Rectal smooth muscle tissue (tissue), 1 donor: ENCODE data around the gene MRPL10.

ENCODE experiments used
- H3K27ac ChIP-seq: one replicate; pipeline ENCODE4 v1.7.0; 2013; ENCODE audit warnings: low read depth, low read length, inconsistent platforms
- H3K27me3 ChIP-seq: one replicate; pipeline ENCODE4 v1.7.0; 2013; ENCODE audit warnings: low read length; ENCODE audit not compliant: control insufficient read depth, insufficient read depth
- H3K36me3 ChIP-seq: one replicate; pipeline ENCODE4 v1.7.0; 2013; ENCODE audit warnings: low read length; ENCODE audit not compliant: control insufficient read depth, insufficient read depth
- H3K4me1 ChIP-seq: one replicate; pipeline ENCODE4 v1.7.0; 2013; ENCODE audit warnings: low read length; ENCODE audit not compliant: control insufficient read depth, insufficient read depth
- H3K4me3 ChIP-seq: one replicate; pipeline ENCODE4 v1.7.0; 2013; ENCODE audit warnings: low read length
- H3K9ac ChIP-seq: one replicate; pipeline ENCODE4 v1.7.0; 2013; ENCODE audit warnings: low read length

Gene MRPL10

GRCh38 chr17:47870056-47870455 is 38.7 kb upstream of the MRPL10 start:
- H3K9ac ChIP-seq, result no peak overlapping the region
- H3K4me3 ChIP-seq, result no peak overlapping the region
- no peak overlapping the region for H3K27ac ChIP-seq
- H3K36me3 ChIP-seq, result no peaks in the 10 kb centered on the region
- H3K27me3 ChIP-seq, result peaks cover 12% of the 10 kb centered on the region
- no peaks in the 10 kb centered on the region for H3K4me1 ChIP-seq

- no peaks in the 10 kb centered on the region for H3K36me3 ChIP-seq
- no peak overlapping the region for H3K27ac ChIP-seq
- H3K4me1 ChIP-seq, result no peaks in the 10 kb centered on the region
- no peak overlapping the region for H3K9ac ChIP-seq
- no peak overlapping the region for H3K4me3 ChIP-seq
- H3K27me3 ChIP-seq, result peaks cover 13% of the 10 kb centered on the region
Measured at GRCh38 chr17:47869114-47869513, 37.8 kb upstream of the MRPL10 start.

GRCh38 chr17:47867813-47868533 is 36.6 kb upstream of the MRPL10 start:
- H3K4me3 ChIP-seq, result no peak overlapping the region
- H3K27ac ChIP-seq, result no peak overlapping the region
- no peaks in the 10 kb centered on the region for H3K4me1 ChIP-seq
- H3K36me3 ChIP-seq, result no peaks in the 10 kb centered on the region
- H3K9ac ChIP-seq, result no peak overlapping the region
- peaks cover 11% of the 10 kb centered on the region for H3K27me3 ChIP-seq

- peaks cover 11% of the 10 kb centered on the region for H3K27me3 ChIP-seq
- no peaks in the 10 kb centered on the region for H3K4me1 ChIP-seq
- no peak overlapping the region for H3K9ac ChIP-seq
- H3K4me3 ChIP-seq, result no peak overlapping the region
- no peaks in the 10 kb centered on the region for H3K36me3 ChIP-seq
- no peak overlapping the region for H3K27ac ChIP-seq
Measured at GRCh38 chr17:47866941-47867340, 35.6 kb upstream of the MRPL10 start.

- no peaks in the 10 kb centered on the region for H3K4me1 ChIP-seq
- H3K27ac ChIP-seq, result no peak overlapping the region
- peaks cover 7% of the 10 kb centered on the region for H3K27me3 ChIP-seq
- H3K9ac ChIP-seq, result no peak overlapping the region
- H3K36me3 ChIP-seq, result no peaks in the 10 kb centered on the region
- H3K4me3 ChIP-seq, result no peak overlapping the region
Measured at GRCh38 chr17:47864791-47865216, 33.5 kb upstream of the MRPL10 start.

- Histone ChIP-seq H3K9ac (no peak overlapping the region), H3K27me3 (peaks cover 7% of the 10 kb centered on the region), H3K36me3 (no peaks in the 10 kb centered on the region), H3K4me1 (no peaks in the 10 kb centered on the region), H3K27ac (no peak overlapping the region), H3K4me3 (no peak overlapping the region)
Measured at GRCh38 chr17:47862621-47863440, 31.5 kb upstream of the MRPL10 start.

- Histone ChIP-seq H3K9ac (no peak overlapping the region), H3K27ac (no peak overlapping the region), H3K36me3 (no peaks in the 10 kb centered on the region), H3K4me3 (no peak overlapping the region), H3K27me3 (peaks cover 9% of the 10 kb centered on the region), H3K4me1 (no peaks in the 10 kb centered on the region)
Measured at GRCh38 chr17:47860386-47860785, 29.0 kb upstream of the MRPL10 start.

GRCh38 chr17:47857551-47858455 is 26.5 kb upstream of the MRPL10 start:
- Histone ChIP-seq H3K27me3 (peaks cover 20% of the 10 kb centered on the region), H3K36me3 (no peaks in the 10 kb centered on the region), H3K27ac (no peak overlapping the region), H3K9ac (no peak overlapping the region), H3K4me1 (no peaks in the 10 kb centered on the region), H3K4me3 (no peak overlapping the region)

- Histone ChIP-seq H3K9ac (no peak overlapping the region), H3K27me3 (peaks cover 28% of the 10 kb centered on the region), H3K36me3 (no peaks in the 10 kb centered on the region), H3K4me1 (no peaks in the 10 kb centered on the region), H3K4me3 (no peak overlapping the region), H3K27ac (no peak overlapping the region)
Measured at GRCh38 chr17:47856830-47857229, 25.5 kb upstream of the MRPL10 start.

GRCh38 chr17:47855737-47856136 is 24.4 kb upstream of the MRPL10 start:
- no peak overlapping the region for H3K27ac ChIP-seq
- no peaks in the 10 kb centered on the region for H3K4me1 ChIP-seq
- no peak overlapping the region for H3K9ac ChIP-seq
- no peak overlapping the region for H3K4me3 ChIP-seq
- H3K27me3 ChIP-seq, result peaks cover 31% of the 10 kb centered on the region
- H3K36me3 ChIP-seq, result no peaks in the 10 kb centered on the region

GRCh38 chr17:47853616-47854015 is 22.3 kb upstream of the MRPL10 start:
- H3K27ac ChIP-seq, result no peak overlapping the region
- H3K4me1 ChIP-seq, result no peaks in the 10 kb centered on the region
- H3K4me3 ChIP-seq, result no peak overlapping the region
- H3K27me3 ChIP-seq, result peaks cover 36% of the 10 kb centered on the region
- H3K9ac ChIP-seq, result no peak overlapping the region
- no peaks in the 10 kb centered on the region for H3K36me3 ChIP-seq
